Mesenchymal stem cell (in vitro differentiated cells and primary cell): ENCODE measurements around the gene C1GALT1.

Experiments used
- DNase-seq: peaks from one replicate; pipeline ENCODE4 v3.0.0-alpha.2; 2013
- H2AFZ ChIP-seq: one replicate; pipeline ENCODE4 v1.6.1; 2013; ENCODE audit warnings: low read depth, mild to moderate bottlenecking, control low read depth, inconsistent platforms, low read length, moderate library complexity
- H2AK5ac ChIP-seq: 2 replicates; pipeline ENCODE4 v1.6.1; 2013; ENCODE audit warnings: low read length, moderate library complexity, mild to moderate bottlenecking, inconsistent platforms; ENCODE audit not compliant: severe bottlenecking
- H2BK120ac ChIP-seq: one replicate; pipeline ENCODE4 v1.6.1; 2013; ENCODE audit warnings: low read depth, mild to moderate bottlenecking, inconsistent platforms, low read length, moderate library complexity
- H2BK12ac ChIP-seq, 2 experiments: one replicate each; pipeline ENCODE4 v1.6.1; 2013; ENCODE audit warnings: inconsistent platforms in 2 of 2, low read length in 2 of 2, mild to moderate bottlenecking in 2 of 2, moderate library complexity in 2 of 2, control low read depth in 1 of 2
- H2BK15ac ChIP-seq: one replicate; pipeline ENCODE4 v1.6.1; 2013; ENCODE audit warnings: mild to moderate bottlenecking, low read depth, inconsistent platforms; ENCODE audit not compliant: poor library complexity, severe bottlenecking
- H2BK5ac ChIP-seq: 2 replicates; pipeline ENCODE4 v1.6.1; 2013; ENCODE audit warnings: low read depth, mild to moderate bottlenecking, low read length, control low read depth, inconsistent platforms; ENCODE audit not compliant: poor library complexity, severe bottlenecking
- H3K14ac ChIP-seq, 2 experiments: one replicate each; pipeline ENCODE4 v1.6.1; 2013; ENCODE audit warnings: inconsistent platforms in 2 of 2, low read length in 2 of 2, control low read depth in 1 of 2, mild to moderate bottlenecking in 1 of 2, moderate library complexity in 1 of 2
- H3K18ac ChIP-seq, 2 experiments: one replicate each; pipeline ENCODE4 v1.6.1; 2013; ENCODE audit warnings: inconsistent platforms in 2 of 2, low read length in 2 of 2, control low read depth in 1 of 2, low read depth in 1 of 2, mild to moderate bottlenecking in 1 of 2
- H3K23ac ChIP-seq, 2 experiments: one replicate each; pipeline ENCODE4 v1.6.1; 2013; ENCODE audit warnings: inconsistent platforms in 2 of 2, low read length in 2 of 2, mild to moderate bottlenecking in 2 of 2, moderate library complexity in 2 of 2, control low read depth in 1 of 2
- H3K27ac ChIP-seq: 2 replicates; pipeline ENCODE4 v1.5.1; 2013; ENCODE audit warnings: mild to moderate bottlenecking, moderate library complexity, low read length, control low read depth, inconsistent platforms; ENCODE audit not compliant: poor library complexity, severe bottlenecking
- H3K27me3 ChIP-seq, 2 experiments: 2 replicates each; pipeline versions ENCODE4 v1.6.1 to v1.7.0; 2013; ENCODE audit warnings: low read length in 2 of 2, mild to moderate bottlenecking in 2 of 2, moderate library complexity in 2 of 2, control low read depth in 1 of 2, inconsistent platforms in 1 of 2; ENCODE audit not compliant: control insufficient read depth in 1 of 2, insufficient read depth in 1 of 2
- H3K36me3 ChIP-seq, 2 experiments: 2 replicates each; pipeline versions ENCODE4 v1.6.1 to v1.7.0; 2013; ENCODE audit warnings: low read length in 2 of 2, control low read depth in 1 of 2, inconsistent platforms in 1 of 2, low read depth in 1 of 2, mild to moderate bottlenecking in 1 of 2; ENCODE audit not compliant: insufficient read depth in 2 of 2, control insufficient read depth in 1 of 2
- H3K4ac ChIP-seq, 2 experiments: one replicate each; pipeline ENCODE4 v1.6.1; 2013; ENCODE audit warnings: inconsistent platforms in 2 of 2, low read length in 2 of 2, mild to moderate bottlenecking in 2 of 2, moderate library complexity in 2 of 2, control low read depth in 1 of 2, low read depth in 1 of 2
- H3K4me1 ChIP-seq: 2 replicates; pipeline ENCODE4 v1.6.1; 2013; ENCODE audit warnings: low read depth, low read length, control low read depth; ENCODE audit not compliant: control insufficient read depth, insufficient read depth
- H3K4me2 ChIP-seq: 2 replicates; pipeline ENCODE4 v1.6.1; 2013; ENCODE audit warnings: low read length, mild to moderate bottlenecking, inconsistent platforms; ENCODE audit not compliant: poor library complexity, severe bottlenecking
- H3K4me3 ChIP-seq, 2 experiments: 2 replicates each; pipeline versions ENCODE4 v1.5.1 to v1.7.0; 2013; ENCODE audit warnings: low read length in 2 of 2, mild to moderate bottlenecking in 2 of 2, control low read depth in 1 of 2, low read depth in 1 of 2; ENCODE audit not compliant: insufficient read depth in 1 of 2
- H3K79me1 ChIP-seq: replicated peaks from 2 replicates; pipeline ENCODE4 v1.6.1; 2013; ENCODE audit warnings: mild to moderate bottlenecking, control low read depth, low read length, inconsistent platforms; ENCODE audit not compliant: poor library complexity, severe bottlenecking
- H3K9ac ChIP-seq: 2 replicates; pipeline ENCODE4 v1.7.0; 2013; ENCODE audit warnings: mild to moderate bottlenecking, low read length, moderate library complexity
- H3K9me3 ChIP-seq: 2 replicates; pipeline ENCODE4 v1.7.0; 2013; ENCODE audit warnings: mild to moderate bottlenecking, low read length; ENCODE audit not compliant: control insufficient read depth
- H4K8ac ChIP-seq: one replicate; pipeline ENCODE4 v1.6.1; 2013; ENCODE audit warnings: inconsistent platforms, mild to moderate bottlenecking, low read length, moderate library complexity
- H4K91ac ChIP-seq: one replicate; pipeline ENCODE4 v1.6.1; 2013; ENCODE audit warnings: mild to moderate bottlenecking, low read length, inconsistent platforms
- WGBS: methylation state at CpG from one replicate; pipeline ENCODE4 v1.1.7; 2013; ENCODE audit warnings: mixed read lengths; 5-methylcytosine and 5-hydroxymethylcytosine counted together

Gene C1GALT1

GRCh38 chr7:7166318-7166717 lies 16.0 kb upstream of the C1GALT1 start:
- Histone ChIP-seq H3K9me3 (peaks cover 37% of the 10 kb centered on the region), H3K4me3 (no peak overlapping the region), H2BK120ac (no peak overlapping the region), H3K23ac (no peak overlapping the region), H2BK5ac (no peak overlapping the region), H3K27ac (no peak overlapping the region), H3K4me2 (no peak overlapping the region), H3K79me1 (peaks cover 7% of the 10 kb centered on the region), H4K8ac (no peak overlapping the region), H2AK5ac (no peak overlapping the region), H3K27me3 (no peaks in the 10 kb centered on the region), H2BK15ac (no peak overlapping the region), H3K36me3 (peaks cover 0 to 49% of the 10 kb centered on the region in 2 experiments), H3K4me1 (peaks cover 2% of the 10 kb centered on the region), H2AFZ (no peak overlapping the region), H3K18ac (no peak overlapping the region), H3K14ac (no peak overlapping the region), H3K9ac (no peak overlapping the region), H2BK12ac (no peak overlapping the region), H3K4ac (no peak overlapping the region), H4K91ac (no peak overlapping the region)
- no peak for DNase-seq
- 100% methylated on average over 1 of the region's 3 CpGs for WGBS

GRCh38 chr7:7169296-7169695 lies 13.0 kb upstream of the C1GALT1 start:
- Histone ChIP-seq H2BK5ac (no peak overlapping the region), H2BK15ac (no peak overlapping the region), H3K27ac (no peak overlapping the region), H3K4ac (no peak overlapping the region), H3K9me3 (peaks cover 64% of the 10 kb centered on the region), H3K9ac (no peak overlapping the region), H3K4me1 (peaks cover 2% of the 10 kb centered on the region), H3K36me3 (peaks cover 0 to 71% of the 10 kb centered on the region in 2 experiments), H3K18ac (no peak overlapping the region), H2AK5ac (no peak overlapping the region), H2BK120ac (no peak overlapping the region), H3K4me2 (no peak overlapping the region), H3K27me3 (no peaks in the 10 kb centered on the region), H3K14ac (no peak overlapping the region), H4K8ac (no peak overlapping the region), H3K4me3 (no peak overlapping the region), H4K91ac (no peak overlapping the region), H3K79me1 (peaks cover 17% of the 10 kb centered on the region), H2BK12ac (no peak overlapping the region), H2AFZ (no peak overlapping the region), H3K23ac (no peak overlapping the region)
- DNase-seq = no peak
- 89% methylated on average over 1 of the region's 1 CpG for WGBS

GRCh38 chr7:7173956-7174632 lies 8.2 kb upstream of the C1GALT1 start:
- Histone ChIP-seq H3K79me1 (peaks cover 20% of the 10 kb centered on the region), H4K91ac (no peak overlapping the region), H3K4me1 (no peaks in the 10 kb centered on the region), H4K8ac (no peak overlapping the region), H3K27me3 (no peaks in the 10 kb centered on the region), H3K4ac (no peak overlapping the region), H3K18ac (no peak overlapping the region), H2AK5ac (no peak overlapping the region), H3K27ac (no peak overlapping the region), H3K23ac (no peak overlapping the region), H2BK120ac (no peak overlapping the region), H2BK12ac (no peak overlapping the region), H3K4me3 (peak overlapping the region in 1 of 2 experiments; percentile 22), H2BK5ac (no peak overlapping the region), H3K9me3 (peaks cover 58% of the 10 kb centered on the region), H3K36me3 (peaks cover 0 to 40% of the 10 kb centered on the region in 2 experiments), H3K9ac (no peak overlapping the region), H3K14ac (no peak overlapping the region), H2BK15ac (no peak overlapping the region), H3K4me2 (no peak overlapping the region), H2AFZ (no peak overlapping the region)
- no peak for DNase-seq
- WGBS = 96% methylated on average over 5 of the region's 6 CpGs

- peaks cover 20% of the 10 kb centered on the region for H3K79me1 ChIP-seq
- no peak overlapping the region for H4K8ac ChIP-seq
- H2AK5ac ChIP-seq = peak overlapping the region; percentile 67
- WGBS = 88% methylated on average over 1 of the region's 2 CpGs
- no peak overlapping the region for H2AFZ ChIP-seq
- no peak overlapping the region for H3K18ac ChIP-seq
- H3K4me3 ChIP-seq = peak overlapping the region in 1 of 2 experiments; percentile 27
- no peak for DNase-seq
- H2BK15ac ChIP-seq = no peak overlapping the region
- H2BK12ac ChIP-seq = no peak overlapping the region
- no peak overlapping the region for H3K4me2 ChIP-seq
- no peak overlapping the region for H3K27ac ChIP-seq
- no peak overlapping the region for H4K91ac ChIP-seq
- no peaks in the 10 kb centered on the region for H3K27me3 ChIP-seq
- no peak overlapping the region for H3K14ac ChIP-seq
- no peak overlapping the region for H2BK120ac ChIP-seq
- H2BK5ac ChIP-seq = no peak overlapping the region
- H3K23ac ChIP-seq = no peak overlapping the region
- H3K9ac ChIP-seq = no peak overlapping the region
- peaks cover 0 to 36% of the 10 kb centered on the region in 2 experiments for H3K36me3 ChIP-seq
- no peak overlapping the region for H3K4ac ChIP-seq
- peaks cover 47% of the 10 kb centered on the region for H3K9me3 ChIP-seq
- H3K4me1 ChIP-seq = no peaks in the 10 kb centered on the region
Measured at GRCh38 chr7:7175075-7175695, 7.2 kb upstream of the C1GALT1 start.
